Measurements from ENCODE around the gene KIRREL3.

The KIRREL3 gene

GRCh38 chr11:126528075-126528474 lies 472.5 kb downstream of the KIRREL3 start:
- ATAC-seq = no peak
- DNase-seq = no peak

GRCh38 chr11:126527651-126528050 lies 472.9 kb downstream of the KIRREL3 start:
- DNase-seq = no peak
- no peak for ATAC-seq

GRCh38 chr11:126526471-126526870 lies 474.1 kb downstream of the KIRREL3 start:
- ATAC-seq (no peak), DNase-seq (no peak)

DNA sequence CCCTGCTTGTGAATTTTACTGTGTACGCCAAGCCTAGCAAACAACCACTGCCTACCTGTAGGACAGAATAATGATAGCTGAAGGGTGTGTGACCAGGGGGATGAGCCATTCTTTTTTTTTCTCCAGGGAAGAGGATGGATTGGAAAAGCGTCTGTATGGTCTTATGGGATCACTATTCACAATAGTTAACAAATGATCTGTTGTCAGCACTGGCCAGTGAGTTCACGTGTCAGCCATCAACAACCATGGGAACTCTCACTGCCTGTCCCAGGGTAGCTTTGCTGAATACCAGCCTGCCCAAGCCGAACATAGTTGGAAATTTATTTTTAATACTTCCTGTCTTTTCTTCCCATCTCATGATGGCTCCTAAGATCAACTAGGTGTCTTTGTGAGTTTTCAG lies 474.9 kb downstream of the KIRREL3 start:
- DNase-seq (no peak), ATAC-seq (no peak)

DNA sequence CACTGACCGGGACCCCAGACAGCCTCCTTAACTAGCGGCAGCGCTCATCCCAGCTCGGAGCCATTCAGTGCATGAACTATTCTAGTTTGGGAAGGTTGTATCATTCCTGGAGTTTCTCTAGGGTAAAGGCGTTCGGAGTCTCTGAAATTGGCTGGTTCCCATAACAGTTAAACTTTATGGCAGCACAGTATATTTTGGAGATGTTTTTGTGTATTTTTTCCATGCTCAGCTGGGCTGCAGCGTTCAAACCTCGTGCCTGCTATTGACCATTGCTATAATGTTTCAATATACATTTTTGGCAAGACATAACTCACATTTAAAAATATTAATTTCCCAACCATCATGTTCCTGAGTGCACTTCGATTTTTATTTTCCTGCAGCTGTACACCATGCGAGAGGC lies 475.4 kb downstream of the KIRREL3 start:
- no peak for ATAC-seq
- no peak for DNase-seq

DNA sequence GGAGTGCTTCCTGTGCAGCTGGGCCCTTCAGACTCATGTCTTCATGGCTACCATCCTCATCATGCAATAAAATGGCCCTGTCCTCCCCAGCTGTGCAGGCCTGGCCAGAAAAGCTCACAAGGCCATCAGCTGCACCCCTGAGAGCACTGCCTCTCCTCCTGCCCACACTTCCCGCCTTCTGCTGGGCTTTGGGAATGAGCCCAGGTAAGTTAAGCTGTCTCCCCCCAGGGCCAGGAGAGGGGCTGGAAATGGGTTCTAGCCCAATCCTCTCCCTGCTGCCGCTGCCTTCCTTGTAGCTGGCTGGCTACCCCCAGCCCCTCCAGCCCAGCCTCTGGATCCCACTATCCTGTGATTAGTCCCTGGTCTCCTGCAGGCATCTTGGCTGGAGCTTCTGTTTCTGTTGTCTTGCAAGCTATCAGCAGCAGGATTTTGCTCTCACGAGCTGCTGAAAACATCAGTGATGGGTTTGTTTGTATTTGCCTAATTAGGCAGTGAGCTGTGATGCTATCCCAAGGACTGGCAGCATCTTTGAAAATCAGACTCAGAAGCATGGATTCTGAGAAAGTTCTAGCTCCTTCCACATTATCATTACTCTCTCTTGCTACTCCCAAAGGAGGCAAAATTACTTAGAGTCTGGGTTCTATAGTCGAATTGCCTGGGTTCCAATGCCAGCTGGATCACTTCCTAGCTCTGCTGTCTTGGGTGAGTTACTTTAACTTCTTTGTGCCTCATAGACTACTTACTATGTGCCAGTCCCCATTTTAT lies 476.9 kb downstream of the KIRREL3 start:
- ATAC-seq = no peak
- DNase-seq = no peak

GRCh38 chr11:126522606-126523005 lies 478.0 kb downstream of the KIRREL3 start:
- DNase-seq = no peak

GRCh38 chr11:126522152-126522551 lies 478.4 kb downstream of the KIRREL3 start:
- ATAC-seq (no peak), DNase-seq (no peak)

More at GRCh38 chr11:126522606-126523005, 478.0 kb downstream of the KIRREL3 start:
- no peak for ATAC-seq

- no peak for ATAC-seq
These were observed 479.4 kb downstream of the KIRREL3 start for GRCh38 chr11:126521196-126521595.

DNA sequence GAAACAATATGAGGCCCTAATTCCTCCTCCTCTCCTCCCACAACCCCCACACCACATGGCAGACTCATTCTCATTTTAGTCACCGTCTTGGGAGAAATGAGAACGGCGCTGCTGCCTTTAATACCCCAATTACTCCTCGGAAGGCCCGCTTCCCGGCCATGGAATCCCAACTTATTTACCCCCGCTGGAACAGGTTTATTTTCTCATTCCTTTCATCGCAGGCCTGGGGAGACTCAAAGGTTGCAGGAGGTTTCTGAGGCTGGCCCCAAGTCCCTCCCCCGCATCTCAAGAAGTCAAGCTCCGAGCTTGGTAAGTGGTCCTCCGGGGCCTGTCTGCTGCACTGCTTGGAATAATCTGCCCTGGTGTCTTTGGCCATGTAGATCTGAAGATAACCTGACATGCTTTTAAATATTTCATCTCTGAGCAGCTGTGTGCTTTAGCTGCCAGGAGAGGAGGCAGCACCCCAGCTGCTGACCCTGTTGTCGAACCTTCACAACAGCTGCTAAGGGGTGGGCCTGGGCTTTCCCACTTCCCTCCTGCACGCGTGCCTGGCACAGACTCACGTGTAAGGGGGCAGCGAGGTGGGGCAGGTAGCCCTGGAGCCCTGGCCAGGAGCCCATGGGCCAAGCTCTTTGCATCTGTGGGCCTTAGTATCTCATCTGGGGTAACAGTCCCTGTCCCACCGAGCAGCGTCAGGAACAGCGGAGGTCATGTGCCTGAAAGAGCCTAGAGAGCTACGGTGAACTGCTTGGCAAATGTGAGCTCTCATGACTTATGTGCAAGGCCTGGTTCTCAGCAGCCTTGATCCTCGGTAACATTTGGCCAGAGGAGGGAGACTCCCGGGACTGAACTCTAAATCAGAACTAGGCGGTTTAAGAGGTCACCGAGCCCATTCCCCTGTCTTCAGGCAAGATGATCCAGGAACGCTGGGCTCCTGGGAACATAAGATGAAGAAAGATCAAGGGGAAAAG lies 480.5 kb downstream of the KIRREL3 start:
- ATAC-seq (no peak), DNase-seq (no peak)

More at GRCh38 chr11:126521196-126521595, 479.4 kb downstream of the KIRREL3 start:
- no peak for DNase-seq

DNA sequence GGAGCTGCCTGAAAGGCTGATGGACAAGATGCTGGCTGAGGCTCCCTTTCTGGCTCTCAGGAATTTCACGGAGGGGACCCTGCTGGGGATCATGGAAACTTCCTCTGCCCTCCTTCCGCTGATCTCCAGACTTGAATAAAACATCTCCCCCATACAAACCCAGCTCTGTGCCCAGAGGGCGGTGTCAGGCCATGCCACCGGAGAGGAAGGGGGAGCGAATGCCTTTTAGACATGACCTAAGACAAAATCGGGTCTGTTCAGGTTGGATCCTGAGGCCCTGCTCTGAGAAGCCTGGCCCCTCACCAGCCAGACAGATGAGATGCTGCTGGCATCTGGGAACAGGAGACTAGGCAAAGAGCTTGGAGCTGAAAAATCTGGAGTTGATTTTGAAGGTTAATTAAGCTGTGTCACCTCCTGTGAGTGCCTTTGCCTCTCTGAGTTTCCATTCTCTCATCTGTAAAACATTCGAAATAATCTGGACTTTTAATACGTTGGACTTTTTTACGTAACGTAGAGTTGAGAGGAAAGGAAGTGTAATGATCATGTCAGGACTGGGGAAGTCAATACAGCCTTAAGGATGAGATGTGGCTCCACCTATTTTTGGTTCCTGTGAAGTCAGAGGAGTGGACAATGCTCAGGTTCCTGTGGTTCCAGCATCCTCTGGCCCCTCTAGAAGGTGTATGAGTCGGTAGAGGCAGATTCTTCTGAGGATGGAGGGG lies 481.4 kb downstream of the KIRREL3 start:
- no peak for ATAC-seq

DNA sequence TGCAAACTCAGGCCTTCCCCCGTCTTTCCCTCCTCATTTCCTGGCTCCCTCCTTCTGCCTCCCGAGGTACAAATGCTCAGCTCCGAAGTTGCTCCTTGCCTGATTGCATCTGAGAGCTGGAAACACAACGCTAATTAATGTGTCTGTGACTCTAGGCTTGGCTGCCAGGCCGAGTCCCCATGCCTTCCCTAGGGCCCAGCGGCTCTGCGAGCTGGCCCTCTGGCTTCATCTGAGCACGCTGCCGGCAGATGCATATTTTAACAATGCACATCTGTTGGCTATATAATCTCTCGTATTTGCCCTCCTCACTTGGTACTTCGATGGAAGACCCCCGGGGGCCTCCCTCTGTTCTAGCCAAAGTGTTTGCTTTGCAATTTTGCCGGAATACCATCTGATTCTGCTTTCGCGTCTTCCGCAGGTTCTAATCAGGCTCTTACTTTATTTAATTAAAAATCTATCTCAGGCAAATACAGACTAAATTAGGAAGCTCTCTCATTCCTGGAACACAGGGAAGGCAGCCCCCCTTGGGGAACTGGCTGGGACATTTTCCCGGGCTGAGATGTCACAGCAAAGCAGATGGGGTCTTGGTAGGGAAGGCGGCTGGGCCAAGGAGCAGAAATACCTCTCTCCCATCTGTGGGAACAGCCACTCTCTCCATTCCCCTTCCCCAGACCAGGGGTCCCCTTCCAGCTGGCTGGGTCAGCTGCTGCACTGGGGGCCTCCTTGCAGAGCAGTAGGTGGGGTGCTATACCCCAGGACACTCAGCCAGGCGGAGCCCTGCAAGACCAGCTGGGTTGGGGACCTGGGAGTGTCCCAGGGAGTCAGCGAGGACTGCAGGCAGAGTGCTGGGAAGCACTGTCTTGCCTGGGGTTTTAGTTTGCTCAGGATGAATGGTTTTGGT lies 482.2 kb downstream of the KIRREL3 start:
- DNase-seq = no peak
- no peak for ATAC-seq

More for the DNA sequence above, 481.4 kb downstream of the KIRREL3 start:
- no peak for DNase-seq

DNA sequence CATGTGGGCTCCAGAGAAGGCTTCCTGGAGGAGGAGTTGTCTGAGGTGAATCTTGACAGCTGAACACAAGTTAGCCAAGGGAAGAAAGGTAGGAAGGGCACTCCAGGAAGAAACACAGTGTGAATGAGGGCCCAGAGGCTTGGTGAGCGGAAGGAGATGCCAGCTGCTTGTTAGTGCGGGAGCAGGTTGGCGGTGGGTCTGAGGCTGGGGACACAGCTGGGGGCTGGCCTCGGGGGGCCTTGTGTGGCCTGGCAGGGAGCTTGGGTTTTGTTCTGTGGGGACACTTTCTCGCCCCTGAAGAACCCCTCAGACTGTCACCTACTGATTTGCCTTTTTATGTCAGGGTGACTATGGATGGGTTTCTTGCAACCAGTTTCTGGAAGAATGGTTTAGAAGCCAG lies 485.1 kb downstream of the KIRREL3 start:
- DNase-seq = no peak
- ATAC-seq = no peak

- DNase-seq = no peak
These were observed 486.4 kb downstream of the KIRREL3 start for GRCh38 chr11:126514061-126514693.

DNA sequence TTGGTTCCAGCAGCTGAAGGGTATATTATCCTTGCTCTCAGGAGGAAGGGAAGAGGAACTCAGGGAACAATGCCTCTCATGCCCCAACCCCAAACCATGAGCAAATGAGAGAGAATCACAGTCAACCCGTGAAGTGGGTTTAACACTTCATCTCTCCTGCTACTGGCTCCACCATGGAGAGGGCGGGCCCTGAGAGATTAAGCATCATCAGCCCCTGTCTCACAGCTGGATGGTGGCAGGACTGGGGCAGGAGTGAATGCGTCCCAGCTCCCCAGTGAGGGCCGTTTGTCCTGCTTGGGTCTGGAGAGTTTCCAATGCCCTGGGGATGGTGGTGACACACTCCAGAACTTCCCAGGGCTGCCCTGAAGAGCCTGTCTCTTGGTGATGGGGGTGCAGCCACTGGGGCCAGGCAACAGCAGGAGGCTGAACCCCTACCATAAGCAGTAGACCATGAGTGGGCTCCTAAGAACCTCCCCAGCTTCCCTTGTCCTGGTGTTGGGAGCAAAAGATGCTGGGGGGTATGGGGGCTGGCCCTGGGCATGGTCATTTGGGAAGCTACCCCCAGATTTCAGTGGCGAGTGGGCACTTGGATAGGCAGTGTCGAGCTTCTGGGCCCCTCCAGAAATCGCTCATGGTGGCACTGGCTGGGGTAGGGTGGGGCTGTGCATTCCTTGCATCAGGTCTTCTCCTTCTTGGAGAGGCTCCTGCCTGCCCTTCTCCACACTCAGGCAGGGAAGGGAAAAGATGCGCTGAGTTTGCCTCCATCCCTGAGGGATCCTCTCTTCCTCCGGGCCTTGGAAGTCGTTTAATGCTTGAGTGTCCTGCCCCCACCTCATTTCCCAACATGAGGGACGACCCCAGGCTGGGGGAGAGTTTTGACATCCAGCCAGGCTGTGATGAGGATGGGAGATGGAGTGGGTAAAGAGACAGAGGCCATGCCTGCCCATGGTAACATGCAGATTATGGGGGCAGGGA lies 487.5 kb downstream of the KIRREL3 start:
- DNase-seq (no peak), ATAC-seq (no peak)

More at GRCh38 chr11:126514061-126514693, 486.4 kb downstream of the KIRREL3 start:
- ATAC-seq = no peak

GRCh38 chr11:126512251-126512650 lies 488.3 kb downstream of the KIRREL3 start:
- DNase-seq (no peak), ATAC-seq (no peak)

GRCh38 chr11:126511475-126512115 lies 489.0 kb downstream of the KIRREL3 start:
- ATAC-seq = no peak
- DNase-seq = no peak

GRCh38 chr11:126510621-126511370 lies 489.8 kb downstream of the KIRREL3 start:
- ATAC-seq (no peak), DNase-seq (no peak)

Measured in stimulated activated naive CD8-positive, alpha-beta T cell treated with anti-CD3 and anti-CD28 coated beads, Interleukin-15, Interleukin-2, amounts not matched to agents 100 U/mL and 50 U/mL, for 24 hours (primary cell).